ENCODE measurements around the gene TRPV4. TPM values are rescaled to one million over a fixed set of nuclear protein-coding genes. Genes with fewer than 3 reads are reported as not detected.

TRPV4 gene
- total RNA-seq, 1 donor from 2014 or later: not detected

Small RNA genes within 50 kb of the gene (small RNA-seq; reads per million reads assigned to genes)
- gene MIR4497 (not detected), gene RN7SL441P (not detected)

Other genes starting within 250 kb of the TRPV4 start
- 2.9 TPM for gene FAM222A, start 119.6 kb downstream of the TRPV4 start, total RNA-seq
- gene GLTP, start 47.1 kb upstream of the TRPV4 start, total RNA-seq: 16.3 TPM
- gene TCHP, start 66.9 kb upstream of the TRPV4 start, total RNA-seq: 5.3 TPM
- gene GIT2, start 163.0 kb upstream of the TRPV4 start, total RNA-seq: 20.4 TPM
- 24.9 TPM for gene ANKRD13A, start 166.0 kb upstream of the TRPV4 start, total RNA-seq
- gene C12orf76, start 215.1 kb upstream of the TRPV4 start, total RNA-seq: 113 TPM